Measurements from ENCODE around the gene DNASE1L2.

Gene DNASE1L2

GRCh38 chr16:2271848-2272461 lies 35.7 kb downstream of the DNASE1L2 start:
- DNase-seq, result no peak

DNA sequence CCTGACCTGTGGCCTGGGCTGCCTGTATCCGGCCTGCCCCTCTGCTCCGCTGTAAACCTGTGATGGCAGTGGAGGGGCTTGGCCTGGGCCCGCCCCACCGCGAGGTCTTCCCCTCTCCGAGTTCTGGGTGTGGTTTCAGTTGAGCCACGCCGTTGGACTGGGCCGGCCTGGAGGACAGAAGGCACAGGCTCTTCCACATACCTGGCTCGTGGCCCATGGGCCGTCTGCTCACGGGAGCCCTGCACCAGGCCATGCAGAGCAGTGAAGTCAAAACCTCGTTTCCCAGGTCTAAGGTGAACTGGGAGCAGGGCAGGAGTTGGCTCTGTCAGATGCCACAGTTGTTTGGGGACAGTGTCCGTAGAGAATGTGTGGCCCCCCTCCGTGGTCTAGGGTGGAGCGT lies 37.2 kb downstream of the DNASE1L2 start:
- DNase-seq, result no peak

GRCh38 chr16:2273931-2274330 lies 37.7 kb downstream of the DNASE1L2 start:
- DNase-seq, result no peak

GRCh38 chr16:2275476-2276367 lies 39.5 kb downstream of the DNASE1L2 start:
- no peak for DNase-seq

DNA sequence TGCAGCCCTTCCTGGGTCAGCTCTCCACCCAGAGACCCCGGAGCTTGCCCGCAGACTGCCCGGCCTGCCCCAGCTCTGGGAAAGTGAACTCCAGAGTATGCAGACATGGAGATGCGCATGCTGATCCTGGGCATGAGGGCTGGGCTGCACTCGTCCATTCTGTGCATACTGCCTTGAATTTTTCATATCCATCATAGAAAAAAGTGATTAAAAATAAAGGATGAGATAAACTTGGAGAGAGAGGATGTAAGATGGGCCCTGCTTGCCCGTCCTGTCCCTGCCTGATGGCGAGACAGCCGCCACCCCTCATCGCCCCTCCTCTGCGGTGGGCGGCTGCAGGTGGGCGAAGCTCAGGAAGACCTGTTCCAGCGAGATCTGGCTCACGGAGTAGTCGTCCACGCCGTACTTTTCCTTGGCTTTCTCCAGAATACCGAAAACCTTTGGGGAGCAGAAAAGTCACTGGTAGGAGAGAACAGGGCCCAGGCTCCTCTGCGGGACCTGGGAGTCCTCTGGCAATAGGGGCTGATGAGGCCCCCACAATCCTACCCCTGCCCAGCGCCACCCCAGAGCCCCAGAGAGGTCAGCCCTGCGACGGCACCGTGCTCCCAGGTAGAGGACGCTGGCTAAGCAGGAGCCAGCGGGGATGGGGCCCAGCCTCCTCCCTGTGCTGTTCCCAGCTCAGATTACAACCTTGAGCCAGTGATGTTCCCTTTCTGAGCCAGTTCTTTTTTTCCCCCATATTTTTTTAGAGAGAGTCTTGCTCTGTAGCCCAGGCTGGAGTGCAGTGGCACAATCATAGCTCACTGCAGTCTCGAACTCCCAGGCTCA lies 40.3 kb downstream of the DNASE1L2 start:
- no peak for DNase-seq

DNA sequence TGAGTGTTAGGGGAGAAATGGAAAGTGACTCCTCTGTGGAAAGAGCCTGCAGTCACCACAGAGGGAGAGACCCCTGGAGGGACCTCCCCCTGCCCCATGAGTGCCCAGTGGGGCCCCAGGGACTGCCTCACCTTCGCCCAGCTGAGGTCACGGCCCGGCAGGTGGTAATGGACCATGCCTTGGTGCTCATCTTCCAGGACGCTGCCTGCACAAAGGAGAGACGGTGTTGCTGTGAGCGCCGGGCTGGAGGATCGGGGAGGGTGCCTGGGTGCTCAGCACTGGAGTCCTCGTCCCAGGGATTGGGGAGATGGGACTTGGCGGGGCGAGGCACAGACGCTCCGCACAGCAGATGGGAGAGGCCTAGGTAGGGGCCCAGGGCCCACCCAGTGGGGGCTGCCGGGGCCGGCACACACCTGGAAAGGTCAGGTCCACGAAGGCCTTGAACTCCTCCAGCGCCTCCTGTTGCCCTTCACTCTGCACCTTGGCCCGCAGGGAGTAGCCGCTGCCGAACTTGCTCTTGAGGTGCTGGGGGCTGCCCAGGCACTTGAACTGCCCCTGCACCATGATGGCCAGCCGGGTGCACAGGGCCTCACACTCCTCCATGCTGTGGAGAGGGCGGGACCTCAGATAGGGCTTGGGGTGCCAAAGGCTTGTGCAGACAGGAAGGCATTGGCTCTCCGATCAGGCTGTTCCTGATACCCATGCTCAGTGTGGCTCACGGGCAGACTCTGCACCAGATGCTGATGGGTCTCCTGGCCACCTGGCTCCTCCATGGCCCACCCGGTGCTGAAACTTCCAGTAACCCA lies 41.4 kb downstream of the DNASE1L2 start:
- DNase-seq, result no peak

GRCh38 chr16:2278272-2278608 lies 42.0 kb downstream of the DNASE1L2 start:
- no peak for DNase-seq

- no peak for DNase-seq
Measured at GRCh38 chr16:2278956-2279800, 42.9 kb downstream of the DNASE1L2 start.

DNA sequence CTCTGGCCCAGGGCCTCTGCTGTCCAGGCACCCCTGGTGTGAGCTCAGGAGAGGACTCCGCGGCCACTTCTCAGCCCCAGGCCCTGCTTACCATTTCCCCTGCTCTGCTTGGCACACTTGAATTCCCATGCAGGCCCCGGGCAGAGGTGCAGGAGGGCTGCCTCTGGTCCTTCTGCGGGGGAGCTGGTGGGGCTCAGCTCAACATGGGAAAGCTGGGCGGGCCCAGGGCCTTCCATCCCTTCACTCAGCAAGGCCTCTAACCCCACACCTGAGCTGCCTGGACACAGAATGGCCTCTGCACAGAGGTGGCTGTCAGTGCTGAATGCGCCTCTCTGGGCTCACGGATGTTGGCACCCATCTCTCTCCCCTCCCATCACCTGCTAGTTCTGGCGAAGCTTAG lies 44.2 kb downstream of the DNASE1L2 start:
- no peak for DNase-seq

GRCh38 chr16:2280981-2281542 lies 44.8 kb downstream of the DNASE1L2 start:
- DNase-seq, result no peak

GRCh38 chr16:2282262-2282661 lies 46.0 kb downstream of the DNASE1L2 start:
- DNase-seq, result no peak

DNA sequence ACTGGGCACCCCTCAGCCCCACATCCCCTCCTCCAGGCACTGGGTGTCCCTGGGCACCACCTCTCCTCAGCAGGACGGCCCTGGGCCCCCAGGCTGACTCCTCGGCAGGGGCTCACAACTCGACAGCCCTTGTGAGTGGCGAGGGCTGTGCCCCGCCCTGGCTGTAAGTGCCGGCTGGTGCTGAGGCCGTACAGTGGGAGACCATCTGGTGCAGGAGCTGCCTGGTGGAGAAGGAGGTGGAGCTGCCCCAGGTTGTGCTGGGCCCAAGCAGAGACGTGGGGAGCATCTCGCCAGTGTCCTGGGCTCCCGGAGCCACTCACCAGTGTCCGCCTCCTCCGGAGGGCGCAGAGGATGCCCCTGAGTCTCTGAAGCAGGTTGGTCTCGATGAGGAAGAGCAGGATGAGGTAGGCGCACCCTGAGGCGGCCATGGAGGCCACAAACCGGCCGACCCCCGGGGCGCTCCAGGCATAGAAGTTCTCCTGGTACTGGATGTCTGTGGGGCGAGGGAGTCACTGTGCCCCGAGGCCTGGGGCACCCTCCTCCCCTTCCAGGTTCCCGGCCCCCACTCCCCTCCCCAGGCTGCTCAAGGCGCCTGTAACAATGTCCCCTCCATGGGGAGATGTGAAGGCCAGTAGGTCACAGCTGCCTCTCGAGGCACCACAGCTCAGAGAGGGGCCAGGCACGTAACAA lies 46.8 kb downstream of the DNASE1L2 start:
- no peak for DNase-seq

GRCh38 chr16:2284001-2284770 lies 47.9 kb downstream of the DNASE1L2 start:
- DNase-seq, result no peak

- DNase-seq, result no peak
Measured at GRCh38 chr16:2284797-2285576, 48.7 kb downstream of the DNASE1L2 start.

- no peak for DNase-seq
Measured at GRCh38 chr16:2285731-2286191, 49.5 kb downstream of the DNASE1L2 start.

- DNase-seq, result no peak
Measured at GRCh38 chr16:2286550-2286949, 50.3 kb downstream of the DNASE1L2 start.

GRCh38 chr16:2287916-2288547 lies 51.8 kb downstream of the DNASE1L2 start:
- DNase-seq, result no peak

Measured in right kidney (tissue), 1 donor.